Stimulated activated CD8-positive, alpha-beta memory T cell treated with anti-CD3 and anti-CD28 coated beads, Interleukin-12 subunit alpha, Interleukin-12 subunit beta, amount 100 ng/mL, for 24 hours (primary cell): ENCODE measurements around the gene KCNK18.

Experiments used
- DNase-seq: peaks from one replicate; pipeline ENCODE4 v3.0.0-alpha.2; 2020; ENCODE audit errors: extremely low read depth

KCNK18 gene

DNA sequence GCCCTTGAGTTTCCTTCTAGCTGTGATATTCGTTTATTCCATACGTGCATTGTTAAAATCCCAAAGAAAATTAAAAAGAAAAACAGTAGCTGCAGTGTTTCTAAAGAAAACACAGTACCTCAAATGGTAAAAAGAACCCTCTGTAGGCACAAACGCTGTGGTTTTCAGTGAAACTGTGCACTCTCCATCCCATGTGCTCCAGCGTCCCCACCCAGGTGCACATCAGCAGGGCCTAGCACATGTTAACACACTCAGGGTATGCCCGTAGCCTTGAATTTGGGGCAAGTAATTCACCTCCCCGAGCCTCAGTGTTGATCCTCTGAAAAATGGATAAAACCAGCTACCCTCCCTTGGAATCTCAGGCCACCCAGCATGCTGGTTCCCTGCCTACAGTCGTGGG is 53.1 kb downstream of the KCNK18 start:
- DNase-seq = no peak

DNA sequence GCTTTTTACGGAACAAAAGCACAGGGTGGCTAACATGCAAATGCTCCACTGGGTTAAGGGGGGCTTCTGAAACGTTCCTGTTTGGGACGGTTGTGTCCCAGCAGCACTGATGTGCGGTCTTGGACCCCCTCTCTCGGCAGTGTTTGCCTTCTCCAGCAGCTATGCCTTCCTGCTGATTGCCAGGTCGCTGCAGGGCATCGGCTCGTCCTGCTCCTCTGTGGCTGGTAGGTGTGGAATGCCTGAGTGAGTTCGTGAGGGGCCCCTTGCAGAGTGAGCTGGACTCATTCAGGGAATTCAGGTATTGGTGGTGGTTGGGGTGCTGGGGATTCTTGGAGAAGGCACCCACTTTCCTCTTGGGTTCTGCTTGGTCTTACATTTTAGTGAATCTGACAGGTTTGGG is 56.6 kb downstream of the KCNK18 start:
- DNase-seq = no peak

DNA sequence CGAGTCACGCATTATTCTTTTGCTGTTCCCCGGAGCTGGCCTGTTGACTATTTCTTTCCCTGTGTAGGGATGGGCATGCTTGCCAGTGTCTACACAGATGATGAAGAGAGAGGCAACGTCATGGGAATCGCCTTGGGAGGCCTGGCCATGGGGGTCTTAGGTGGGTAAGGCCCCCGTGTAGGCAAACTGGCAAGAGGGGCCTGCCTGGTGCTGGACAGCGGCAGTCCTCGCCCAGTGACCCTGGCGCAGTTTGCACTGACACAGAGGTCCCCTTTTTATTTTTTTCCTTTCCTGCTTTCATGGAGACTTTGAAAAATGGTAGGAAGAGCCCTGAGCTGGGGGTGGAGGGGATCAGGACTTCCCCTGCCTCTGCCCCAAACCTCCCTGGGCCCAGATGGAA is 57.0 kb downstream of the KCNK18 start:
- DNase-seq = no peak

DNA sequence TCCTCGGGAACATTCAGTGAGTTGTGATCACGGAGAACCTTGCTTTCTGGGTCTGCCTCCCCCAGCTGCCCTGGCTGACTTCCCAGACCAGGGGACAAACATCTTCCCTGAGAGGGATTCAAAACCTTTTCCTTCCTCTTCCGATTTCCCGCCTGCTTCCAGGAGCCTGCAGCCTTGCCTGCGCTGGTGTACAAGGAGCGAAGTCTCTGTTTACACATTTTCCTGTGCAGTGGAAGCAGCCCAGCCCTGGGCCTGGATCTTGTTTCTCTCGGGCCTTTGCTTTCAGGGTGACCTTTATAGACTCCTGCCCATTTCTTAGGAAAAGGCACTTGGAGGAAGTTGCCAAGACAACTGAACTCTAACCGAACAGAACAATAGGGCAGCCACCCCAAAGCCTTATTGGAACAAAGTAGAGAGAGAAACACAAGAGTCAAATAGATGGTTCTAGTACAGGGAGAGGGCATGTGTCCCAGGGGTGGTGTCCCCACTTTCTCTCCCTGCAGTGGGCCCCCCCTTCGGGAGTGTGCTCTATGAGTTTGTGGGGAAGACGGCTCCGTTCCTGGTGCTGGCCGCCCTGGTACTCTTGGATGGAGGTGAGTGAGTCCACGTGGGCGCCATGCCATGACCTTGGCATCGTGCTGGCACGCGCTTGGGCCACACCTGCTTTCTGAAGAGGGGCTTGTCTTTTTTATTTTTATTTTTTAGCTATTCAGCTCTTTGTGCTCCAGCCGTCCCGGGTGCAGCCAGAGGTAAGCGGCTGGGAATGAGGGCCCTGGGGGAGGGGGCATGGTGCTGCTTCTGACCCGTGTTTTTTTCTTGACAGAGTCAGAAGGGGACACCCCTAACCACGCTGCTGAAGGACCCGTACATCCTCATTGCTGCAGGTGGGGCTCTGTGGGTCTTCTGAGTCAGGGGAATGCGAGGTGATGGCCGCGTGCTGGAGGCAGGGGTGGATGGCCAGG is 57.8 kb downstream of the KCNK18 start:
- DNase-seq = no peak

GRCh38 chr10:117255835-117256460 is 58.7 kb downstream of the KCNK18 start:
- no peak for DNase-seq

GRCh38 chr10:117256910-117257309 is 59.6 kb downstream of the KCNK18 start:
- DNase-seq = no peak

DNA sequence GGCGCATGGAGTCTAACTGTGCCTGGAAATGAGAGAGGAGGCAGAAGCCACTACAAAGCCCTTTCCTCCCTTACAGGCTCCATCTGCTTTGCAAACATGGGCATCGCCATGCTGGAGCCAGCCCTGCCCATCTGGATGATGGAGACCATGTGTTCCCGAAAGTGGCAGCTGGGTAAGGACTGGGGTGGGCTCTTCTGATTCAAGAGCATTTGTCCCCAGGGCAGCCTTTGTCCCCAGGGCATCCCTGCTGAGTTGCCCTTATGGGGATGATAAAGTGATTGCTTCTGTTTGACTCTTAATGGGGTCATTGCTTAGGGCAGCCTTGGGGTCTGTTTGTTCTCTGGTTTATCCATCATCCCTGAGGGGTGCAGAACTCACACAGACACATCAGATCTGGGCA is 60.4 kb downstream of the KCNK18 start:
- no peak for DNase-seq

DNA sequence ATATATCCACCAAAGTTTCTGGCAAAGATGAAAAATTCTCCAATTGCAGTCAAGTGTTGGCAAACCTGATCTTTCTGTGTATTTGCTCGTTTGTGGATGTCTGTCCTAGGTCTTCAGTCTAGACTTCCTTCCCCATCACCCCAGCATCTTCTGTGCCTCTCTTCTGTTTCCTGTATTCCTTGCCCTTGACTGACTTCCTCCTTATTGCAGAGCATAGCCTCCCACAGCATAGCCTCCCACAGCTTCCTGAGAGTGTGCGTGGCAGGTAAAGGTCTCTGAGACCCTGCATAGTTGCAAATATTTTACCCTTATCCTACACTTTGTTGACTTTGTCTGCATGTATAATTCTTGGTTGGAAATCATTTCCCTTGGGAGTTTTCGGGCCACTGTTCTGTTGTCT is 62.0 kb downstream of the KCNK18 start:
- no peak for DNase-seq
